Activated B cell treated with CpG ODN at 0.5 μM for 24 hours (primary cell): ENCODE measurements around the gene SERPINE2. TPM values are rescaled to one million over a fixed set of nuclear protein-coding genes. Genes with fewer than 3 reads are reported as not detected.
A peak's percentile ranks its signal among the peaks of the same experiment; 100 is the strongest.

Experiments
- ATAC-seq: fragments of 200-7000 bp; cut with Tn5 transposase; one replicate; pipeline ENCODE4 v1.10.0; 2021; ENCODE audit warnings: low read depth, mild to moderate bottlenecking, moderate library complexity
- CTCF ChIA-PET: fragments of 350-600 bp; sonication (Branson Sonifier 250); formaldehyde crosslinking; loops from one replicate; lab custom pipeline; 2021; ENCODE audit warnings: antibody characterized with exemption; lab: Charles Lee
- POLR2A ChIA-PET: fragments of 350-600 bp; sonication (Branson Sonifier 250); formaldehyde crosslinking; loops from one replicate; lab custom pipeline; 2021; ENCODE audit warnings: antibody characterized with exemption; lab: Charles Lee
- DNase-seq: peaks from one replicate; pipeline ENCODE4 v3.0.0; 2022
- H3K27ac Mint-ChIP-seq: one replicate; pipeline ENCODE4 v1.8.0; 2020; ENCODE audit warnings: mixed read lengths
- H3K27me3 Mint-ChIP-seq: one replicate; pipeline ENCODE4 v1.8.0; 2021; ENCODE audit warnings: mixed read lengths
- H3K36me3 Mint-ChIP-seq: one replicate; pipeline ENCODE4 v1.8.0; 2021; ENCODE audit warnings: low read depth, mixed read lengths
- H3K4me1 Mint-ChIP-seq: one replicate; pipeline ENCODE4 v1.8.0; 2021; ENCODE audit warnings: mixed read lengths
- H3K4me3 Mint-ChIP-seq: one replicate; pipeline ENCODE4 v1.8.0; 2020; ENCODE audit warnings: mild to moderate bottlenecking, mixed read lengths
- H3K9me3 Mint-ChIP-seq: one replicate; pipeline ENCODE4 v1.8.0; 2020; ENCODE audit warnings: mixed read lengths
- CTCF ChIP-seq: fragments of 200-600 bp; IDR thresholded peaks from one replicate; pipeline ENCODE4 v1.8.0; 2022; ENCODE audit warnings: antibody characterized with exemption, mild to moderate bottlenecking
- intact Hi-C: fragments of 100-400 bp; cut with micrococcal nuclease; formaldehyde crosslinking; loops from one replicate; pipeline ENCODE4 v1.15.1; 2024
- total RNA-seq: library from RNA; stranded (reverse); gene quantifications from 2 replicates; pipeline ENCODE4 v1.2.3, GENCODE V29; 2022

The SERPINE2 gene
- total RNA-seq, 1 donor from 2014 or later, result 1.1 TPM

GRCh38 chr2:223972656-223973102 lies 66.4 kb downstream of the SERPINE2 start:
- TF ChIP-seq CTCF, result no peak
- peaks cover 3% of the 10 kb centered on the region for H3K4me1 Mint-ChIP-seq
- no peak overlapping the region for H3K4me3 Mint-ChIP-seq
- ChIA-PET POLR2A (no interaction called here), CTCF (interaction anchor here (1.0 to 6.4 kb wide), 2 partner anchors 20 to 312 kb away, joined by 3 to 134 read pairs; no protein-coding TSS in a partner anchor)
- H3K9me3 Mint-ChIP-seq, result no peaks in the 10 kb centered on the region
- H3K36me3 Mint-ChIP-seq, result peaks cover 22% of the 10 kb centered on the region
- no peaks in the 10 kb centered on the region for H3K27me3 Mint-ChIP-seq
- intact Hi-C loops, result loop anchor here (5.0 kb wide), 1 partner anchor 680 kb away; no protein-coding TSS in a partner anchor
- DNase-seq (no peak), ATAC-seq (no peak)
- no peak overlapping the region for H3K27ac Mint-ChIP-seq

DNA sequence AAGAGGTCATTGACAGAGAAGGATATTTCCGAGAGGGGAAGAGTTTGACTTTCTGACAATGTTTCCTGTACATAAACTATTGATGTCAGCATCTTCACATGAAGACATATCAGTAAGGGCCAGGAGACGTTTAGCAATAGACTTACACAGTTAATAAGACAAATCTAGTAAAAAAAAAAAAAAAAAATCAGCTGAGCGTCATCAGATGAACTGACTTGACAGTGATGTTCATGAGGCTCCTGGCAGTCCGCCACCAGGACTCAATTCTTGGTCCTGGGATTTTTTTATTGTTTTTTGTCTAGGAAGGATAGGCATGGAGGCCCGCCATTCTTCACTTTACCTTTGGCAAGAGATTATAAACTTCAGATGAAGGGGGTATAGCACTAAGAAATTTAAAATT lies 67.4 kb downstream of the SERPINE2 start:
- H3K27ac Mint-ChIP-seq, result no peak overlapping the region
- CTCF ChIA-PET, result interaction anchor here (0.9 to 6.4 kb wide), 6 partner anchors 11 to 679 kb away, joined by 3 to 134 read pairs (median 16); no protein-coding TSS in a partner anchor
- peaks cover 3% of the 10 kb centered on the region for H3K4me1 Mint-ChIP-seq
- POLR2A ChIA-PET, result no interaction called here
- H3K36me3 Mint-ChIP-seq, result peaks cover 30% of the 10 kb centered on the region
- DNase-seq (no peak), ATAC-seq (no peak)
- intact Hi-C loops, result loop anchor here (5.0 kb wide), 1 partner anchor 681 kb away; no protein-coding TSS in a partner anchor
- no peaks in the 10 kb centered on the region for H3K27me3 Mint-ChIP-seq
- H3K4me3 Mint-ChIP-seq, result no peak overlapping the region
- H3K9me3 Mint-ChIP-seq, result no peaks in the 10 kb centered on the region
- no peak for TF ChIP-seq CTCF

DNA sequence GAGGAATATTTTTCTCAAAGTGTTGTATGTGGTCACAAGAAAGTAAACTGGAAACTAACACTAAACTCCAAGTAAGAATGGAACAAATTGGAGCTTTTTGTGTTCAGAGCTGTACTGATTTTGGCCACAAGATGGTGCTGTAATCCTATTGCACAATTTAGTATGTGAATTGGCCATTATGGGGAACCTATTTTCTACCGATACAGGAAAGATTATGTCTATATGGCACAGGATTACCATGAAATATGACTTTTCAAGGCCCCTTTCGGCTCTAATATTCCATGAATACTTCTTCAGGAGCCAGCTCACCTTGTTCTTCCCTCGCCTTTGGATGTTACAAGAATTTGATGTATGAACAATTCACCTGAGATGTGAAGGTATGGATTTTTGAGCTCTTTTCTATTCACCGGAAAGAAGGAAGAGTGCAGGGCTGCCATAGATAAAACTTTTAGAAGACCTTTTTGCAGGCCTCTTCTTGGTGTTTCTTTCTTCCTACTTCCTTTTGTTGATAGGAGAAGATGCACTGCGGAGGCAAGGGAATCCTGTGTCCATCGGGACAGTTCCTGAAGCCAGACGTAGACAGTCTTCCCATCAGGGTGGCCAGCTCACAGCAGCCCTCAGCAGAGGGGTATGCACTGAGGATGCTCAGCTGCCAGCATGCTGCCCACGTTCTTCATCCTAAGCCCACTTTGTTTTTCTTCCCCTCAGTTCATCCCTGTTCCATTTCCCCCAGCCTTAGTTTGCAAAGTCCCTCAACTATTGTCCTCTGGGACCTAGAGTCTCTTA lies 68.5 kb downstream of the SERPINE2 start:
- ATAC-seq, result peak; percentile 64
- no peaks in the 10 kb centered on the region for H3K9me3 Mint-ChIP-seq
- no peak overlapping the region for H3K4me3 Mint-ChIP-seq
- peaks cover 3% of the 10 kb centered on the region for H3K4me1 Mint-ChIP-seq
- DNase-seq, result no peak
- H3K27ac Mint-ChIP-seq, result no peak overlapping the region
- ChIA-PET POLR2A (interaction anchor here (0.6 to 1.4 kb wide), 5 partner anchors 10 to 134 kb away, joined by 3 to 6 read pairs (median 4); partner anchors contain the start of gene AP1S3), CTCF (interaction anchor here (0.9 to 6.4 kb wide), 31 partner anchors 8 to 680 kb away, joined by 3 to 134 read pairs (median 4); no protein-coding TSS in a partner anchor)
- H3K36me3 Mint-ChIP-seq, result peaks cover 36% of the 10 kb centered on the region
- no peaks in the 10 kb centered on the region for H3K27me3 Mint-ChIP-seq
- peak; percentile 90 for TF ChIP-seq CTCF
- intact Hi-C loops, result loop anchor here (1.0 to 5.0 kb wide), 5 partner anchors 23 to 682 kb away; no protein-coding TSS in a partner anchor

GRCh38 chr2:223969856-223970255 lies 69.2 kb downstream of the SERPINE2 start:
- CTCF ChIA-PET, result interaction anchor here (0.9 to 6.4 kb wide), 30 partner anchors 9 to 681 kb away, joined by 3 to 134 read pairs (median 4); no protein-coding TSS in a partner anchor
- no peaks in the 10 kb centered on the region for H3K27me3 Mint-ChIP-seq
- H3K4me1 Mint-ChIP-seq, result peaks cover 3% of the 10 kb centered on the region
- H3K36me3 Mint-ChIP-seq, result peaks cover 38% of the 10 kb centered on the region
- DNase-seq, result no peak
- intact Hi-C loops, result loop anchor here (1.0 to 5.0 kb wide), 5 partner anchors 23 to 682 kb away; no protein-coding TSS in a partner anchor
- no peak for TF ChIP-seq CTCF
- ATAC-seq, result no peak
- H3K9me3 Mint-ChIP-seq, result no peaks in the 10 kb centered on the region
- H3K4me3 Mint-ChIP-seq, result no peak overlapping the region
- no peak overlapping the region for H3K27ac Mint-ChIP-seq
- POLR2A ChIA-PET, result interaction anchor here (0.6 to 1.4 kb wide), 4 partner anchors 9 to 133 kb away, joined by 3 to 6 read pairs (median 4); partner anchors contain the start of gene AP1S3
